ENCODE measurements around the gene ACADVL.

Gene ACADVL

GRCh38 chr17:7191571-7192270 lies 28.0 kb upstream of the ACADVL start:
- DNase-seq (ENCODE audit: low spot score), result peak; percentile 56

GRCh38 chr17:7192271-7192937 lies 27.3 kb upstream of the ACADVL start:
- DNase-seq (ENCODE audit: low spot score), result no peak

- DNase-seq (ENCODE audit: low spot score), result no peak
Observed at GRCh38 chr17:7195971-7196370, 23.8 kb upstream of the ACADVL start.

GRCh38 chr17:7196651-7197401 lies 22.9 kb upstream of the ACADVL start:
- DNase-seq (ENCODE audit: low spot score), result no peak

GRCh38 chr17:7203391-7203790 lies 16.3 kb upstream of the ACADVL start:
- no peak for DNase-seq (ENCODE audit: low spot score)

GRCh38 chr17:7204336-7204735 lies 15.4 kb upstream of the ACADVL start:
- DNase-seq (ENCODE audit: low spot score), result no peak

- peak; percentile 89 for DNase-seq (ENCODE audit: low spot score)
Observed at GRCh38 chr17:7204828-7205461, 14.8 kb upstream of the ACADVL start.

- DNase-seq (ENCODE audit: low spot score), result no peak
Observed at GRCh38 chr17:7205561-7205960, 14.2 kb upstream of the ACADVL start.

- DNase-seq (ENCODE audit: low spot score), result no peak
Observed at GRCh38 chr17:7207120-7208001, 12.4 kb upstream of the ACADVL start.

GRCh38 chr17:7208027-7208571 lies 11.6 kb upstream of the ACADVL start:
- DNase-seq (ENCODE audit: low spot score), result no peak

- no peak for DNase-seq (ENCODE audit: low spot score)
Observed at GRCh38 chr17:7208754-7209460, 10.8 kb upstream of the ACADVL start.

- DNase-seq (ENCODE audit: low spot score), result no peak
Observed at GRCh38 chr17:7211491-7212273, 8.1 kb upstream of the ACADVL start.

- DNase-seq (ENCODE audit: low spot score), result peak; percentile 60
Observed at GRCh38 chr17:7213895-7214299, 5.8 kb upstream of the ACADVL start.

- peak; percentile 95 for DNase-seq (ENCODE audit: low spot score)
Observed at GRCh38 chr17:7214300-7215135, 5.2 kb upstream of the ACADVL start.

GRCh38 chr17:7215136-7215638 lies 4.6 kb upstream of the ACADVL start:
- DNase-seq (ENCODE audit: low spot score), result no peak

- no peak for DNase-seq (ENCODE audit: low spot score)
Observed at GRCh38 chr17:7215652-7216180, 4.0 kb upstream of the ACADVL start.

- DNase-seq (ENCODE audit: low spot score), result no peak
Observed at GRCh38 chr17:7216242-7217112, 3.3 kb upstream of the ACADVL start.
